HCT116 (cell line): ENCODE data around the gene OVAAL. TPM values are rescaled to one million over a fixed set of nuclear protein-coding genes. Genes with fewer than 3 reads are reported as not detected.

Experiments used
- ATAC-seq: fragments of 200-7000 bp; cut with Tn5 transposase; 2 replicates; pipeline ENCODE4 v1.9.1; 2020; ENCODE audit warnings: mild to moderate bottlenecking, moderate library complexity
- BruUV-seq: library from RNA; stranded (reverse); fragments of 400-500 nt; replicated peaks from 2 replicates; lab custom pipeline; 2021; lab: Mats Ljungman, UMichigan
- CTCF ChIA-PET: fragments of 300-600 bp; sonication (Branson Sonifier 250); formaldehyde crosslinking; loops from one replicate; lab custom pipeline; 2021; ENCODE audit warnings: antibody characterized with exemption; lab: Charles Lee
- POLR2A ChIA-PET: fragments of 300-600, 350-600 bp; sonication (Branson Sonifier 250); formaldehyde crosslinking; loops from one replicate; lab custom pipeline; 2021; ENCODE audit warnings: antibody characterized with exemption; lab: Charles Lee
- RAD21 ChIA-PET, 2 experiments: fragments of 300-600 bp; sonication (Branson Sonifier 250); formaldehyde crosslinking; loops; one replicate each; lab custom pipeline; 2023; ENCODE audit warnings: low total read pairs in 2 of 2; ENCODE audit not compliant: uncharacterized antibody in 2 of 2, unreplicated experiment in 2 of 2, low non-redundant PET in 1 of 2; lab: Charles Lee
- DNase-seq: peaks from one replicate; pipeline ENCODE4 v3.0.0-alpha.2; 2010; ENCODE audit warnings: low read depth, low spot score
- H2AFZ ChIP-seq: fragments of 200-600 bp; shearing (Covaris generic), sonication (generic); 2 replicates; pipeline ENCODE4 v1.6.1; 2017; ENCODE audit warnings: low read depth, mixed run types, mixed read lengths, antibody characterized with exemption, low read length; ENCODE audit not compliant: poor library complexity, severe bottlenecking
- H3K27ac ChIP-seq: 2 replicates; pipeline ENCODE4 v1.5.1; 2012; ENCODE audit warnings: low read depth, low read length
- H3K27me3 ChIP-seq: fragments of 200-600 bp; sonication (generic); 2 replicates; pipeline ENCODE4 v1.6.1; 2016; ENCODE audit warnings: mixed run types, low read length, mixed read lengths; ENCODE audit not compliant: insufficient read depth
- H3K36me3 ChIP-seq, 2 experiments: fragments of 200-500 bp in 1 of 2; fragments of 200-600 bp in 1 of 2; sonication (Bioruptor generic) in 1 of 2; sonication (generic) in 1 of 2; 2 replicates each; pipeline versions ENCODE4 v1.5.1 to v1.6.1; 2014 to 2016; ENCODE audit warnings: low read length in 2 of 2, inconsistent platforms in 1 of 2, mixed read lengths in 1 of 2, mixed run types in 1 of 2; ENCODE audit not compliant: insufficient read depth in 2 of 2, control insufficient read depth in 1 of 2
- H3K4me1 ChIP-seq, 2 experiments: fragments of 200-600 bp in 1 of 2; sonication (generic) in 1 of 2; 2 replicates each; pipeline versions ENCODE4 v1.5.1 to v1.6.1; 2012 to 2017; ENCODE audit warnings: low read length in 2 of 2, inconsistent platforms in 1 of 2, mild to moderate bottlenecking in 1 of 2, mixed read lengths in 1 of 2, mixed run types in 1 of 2, moderate library complexity in 1 of 2; ENCODE audit not compliant: insufficient read depth in 2 of 2, control insufficient read depth in 1 of 2
- H3K4me2 ChIP-seq: fragments of 200-600 bp; sonication (generic); 2 replicates; pipeline ENCODE4 v1.6.1; 2017; ENCODE audit warnings: mixed run types, low read length, mixed read lengths
- H3K4me3 ChIP-seq, 2 experiments: fragments of 200-600 bp in 1 of 2; sonication (generic) in 1 of 2; replicated peaks in 1 of 2; 2 replicates each; pipeline ENCODE4 v1.5.1; 2011 to 2016; ENCODE audit warnings: low read length in 2 of 2, control low read depth in 1 of 2, low read depth in 1 of 2, mild to moderate bottlenecking in 1 of 2, mixed read lengths in 1 of 2, mixed run types in 1 of 2
- H3K79me2 ChIP-seq: fragments of 200-600 bp; sonication (generic); 2 replicates; pipeline ENCODE4 v1.6.1; 2017; ENCODE audit warnings: mild to moderate bottlenecking, mixed run types, low read length, moderate library complexity, mixed read lengths; ENCODE audit not compliant: insufficient read depth
- H3K9ac ChIP-seq: fragments of 200-600 bp; sonication (generic); 2 replicates; pipeline ENCODE4 v1.6.1; 2016; ENCODE audit warnings: low read length, mixed read lengths
- H3K9me2 ChIP-seq: fragments of 200-600 bp; sonication (generic), shearing (Covaris generic); 2 replicates; pipeline ENCODE4 v1.6.1; 2017; ENCODE audit warnings: mixed run types, mild to moderate bottlenecking, moderate library complexity; ENCODE audit not compliant: insufficient read depth
- H3K9me3 ChIP-seq, 2 experiments: fragments of 200-500 bp in 1 of 2; fragments of 200-600 bp in 1 of 2; sonication (Bioruptor generic) in 1 of 2; sonication (generic) in 1 of 2; 2 replicates each; pipeline ENCODE4 v1.6.1; 2014 to 2017; ENCODE audit warnings: low read length in 2 of 2, mixed read lengths in 2 of 2, inconsistent platforms in 1 of 2, low read depth in 1 of 2, mild to moderate bottlenecking in 1 of 2, mixed run types in 1 of 2, moderate library complexity in 1 of 2; ENCODE audit not compliant: control insufficient read depth in 1 of 2, insufficient read depth in 1 of 2
- H4K20me1 ChIP-seq: fragments of 200-600 bp; sonication (generic), shearing (Covaris generic); 2 replicates; pipeline ENCODE4 v1.6.1; 2017; ENCODE audit warnings: mixed run types, mild to moderate bottlenecking, moderate library complexity; ENCODE audit not compliant: insufficient read depth
- CEBPB ChIP-seq: IDR thresholded peaks from 2 replicates; pipeline ENCODE4 v1.6.1; 2012; ENCODE audit warnings: low read depth
- EGR1 ChIP-seq: IDR thresholded peaks from 2 replicates; pipeline ENCODE4 v1.6.1; 2012; ENCODE audit warnings: low read depth
- ELF1 ChIP-seq: IDR thresholded peaks from 2 replicates; pipeline ENCODE4 v1.6.1; 2012; ENCODE audit warnings: low read depth, borderline replicate concordance
- EZH2phosphoT487 ChIP-seq: fragments of 200-600 bp; IDR thresholded peaks from 2 replicates; pipeline ENCODE4 v1.6.1; 2018; ENCODE audit warnings: antibody characterized with exemption, borderline replicate concordance
- FOSL1 ChIP-seq: IDR thresholded peaks from 2 replicates; pipeline ENCODE4 v1.6.1; 2012; ENCODE audit warnings: low read depth
- JUND ChIP-seq: IDR thresholded peaks from 2 replicates; pipeline ENCODE4 v1.6.1; 2012
- RAD21 ChIP-seq: IDR thresholded peaks from 2 replicates; pipeline ENCODE4 v1.6.1; 2012; ENCODE audit warnings: low read depth, mild to moderate bottlenecking
- SIN3A ChIP-seq: IDR thresholded peaks from 2 replicates; pipeline ENCODE4 v1.6.1; 2012; ENCODE audit warnings: low read depth
- SP1 ChIP-seq: IDR thresholded peaks from 2 replicates; pipeline ENCODE4 v1.6.1; 2012; ENCODE audit warnings: low read depth
- SRF ChIP-seq: IDR thresholded peaks from 2 replicates; pipeline ENCODE4 v1.6.1; 2012; ENCODE audit warnings: low read depth
- TCF7L2 ChIP-seq: IDR thresholded peaks from 2 replicates; pipeline ENCODE4 v1.7.0; 2011; ENCODE audit warnings: borderline replicate concordance, inconsistent platforms; ENCODE audit not compliant: insufficient read depth, insufficient read length; ENCODE audit errors: extremely low read depth
- YY1 ChIP-seq: IDR thresholded peaks from 2 replicates; pipeline ENCODE4 v1.6.1; 2011; ENCODE audit warnings: low read length, low read depth, moderate library complexity, mild to moderate bottlenecking; ENCODE audit not compliant: insufficient replicate concordance; ENCODE audit errors: extremely low read depth
- ZBTB33 ChIP-seq: IDR thresholded peaks from 2 replicates; pipeline ENCODE4 v1.6.1; 2011; ENCODE audit warnings: mild to moderate bottlenecking, low read length, moderate library complexity; ENCODE audit not compliant: insufficient replicate concordance; ENCODE audit errors: extremely low read depth
- ZFX ChIP-seq: fragments of 450-650 bp; IDR thresholded peaks from 2 replicates; pipeline ENCODE4 v1.6.1; 2017
- ZNF274 ChIP-seq: fragments of 200-500 bp; sonication (Bioruptor generic); IDR thresholded peaks from 2 replicates; pipeline ENCODE4 v1.6.1; 2014; ENCODE audit warnings: mild to moderate bottlenecking, low read depth, low read length, inconsistent platforms
- intact Hi-C: fragments of 100-400 bp; cut with micrococcal nuclease; formaldehyde crosslinking; loops from 2 replicates; pipeline ENCODE4 v1.10.0; 2022
- total RNA-seq: library from RNA; stranded (reverse); gene quantifications from one replicate; pipeline ENCODE4 v1.2.1, GENCODE V29; 2021; ENCODE audit not compliant: unreplicated experiment
- TF ChIP-seq, protein P1 (sequence below), 3 experiments: fragments of 200-600 bp in 1 of 3; sonication (generic) in 1 of 3; IDR thresholded peaks in 2 of 3; conservative IDR thresholded peaks in 1 of 3; 2 replicates each; pipeline ENCODE4 v1.5.1; 2012 to 2017; ENCODE audit warnings: low read depth in 2 of 3, low read length in 2 of 3, antibody characterized with exemption in 1 of 3, borderline replicate concordance in 1 of 3, control low read depth in 1 of 3, mild to moderate bottlenecking in 1 of 3, mixed read lengths in 1 of 3, mixed run types in 1 of 3, moderate library complexity in 1 of 3; ENCODE audit not compliant: insufficient read depth in 1 of 3
- TF ChIP-seq, protein P2 (sequence below): IDR thresholded peaks from 2 replicates; pipeline ENCODE4 v1.6.1; 2012
- TF ChIP-seq, protein P3 (sequence below): IDR thresholded peaks from 2 replicates; pipeline ENCODE4 v1.6.1; 2012

OVAAL gene
- total RNA-seq, 1 experiment from 2014 or later, result not detected

DNA sequence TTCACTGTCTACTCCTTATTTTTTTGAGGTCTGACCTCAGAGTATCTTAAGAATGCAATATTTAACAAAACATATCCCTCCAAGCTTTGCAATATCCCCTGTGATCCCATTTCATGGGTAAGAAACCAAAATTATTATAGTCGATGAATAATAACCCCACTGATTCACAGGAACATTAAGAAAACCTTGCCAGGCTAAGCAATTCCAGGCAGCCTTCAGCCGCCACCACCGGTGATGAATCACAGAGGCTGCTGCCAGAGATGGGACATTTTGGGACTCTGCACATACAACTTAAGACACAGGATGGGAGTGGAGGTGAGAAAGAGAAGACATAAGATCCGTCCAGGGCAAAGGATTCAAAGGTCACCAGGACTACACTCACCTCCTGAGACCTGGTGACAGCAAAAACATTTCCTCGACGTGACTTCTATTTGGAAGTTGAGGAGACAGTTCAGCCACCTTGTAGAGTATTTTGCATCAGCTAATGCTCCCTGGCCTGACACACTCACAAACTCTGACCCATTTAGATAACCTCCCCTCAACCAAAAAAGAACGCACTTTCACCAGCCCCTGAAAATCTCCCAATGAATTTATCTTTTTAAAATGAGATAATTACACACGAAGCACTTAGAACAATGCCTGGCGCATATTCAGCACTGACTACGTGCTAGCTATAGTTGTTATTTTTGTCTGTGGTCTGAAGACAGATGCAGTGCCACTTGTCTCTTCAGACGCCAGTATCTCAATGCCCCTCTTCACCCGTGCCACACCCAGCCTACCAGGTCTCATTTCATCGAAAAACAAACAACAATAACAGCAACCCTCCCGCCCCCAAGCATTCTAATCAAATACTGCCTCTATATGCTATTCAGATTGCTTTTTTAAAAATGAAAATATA is 17.8 kb upstream of the OVAAL start:
- ChIA-PET RAD21 (no interaction called here), CTCF (no interaction called here)
- no TSS peak for BruUV-seq

More for the DNA sequence above, 17.8 kb upstream of the OVAAL start:
- intact Hi-C loops, result no loop called here
- Histone ChIP-seq H3K79me2 (no peaks in the 10 kb centered on the region), H3K36me3 (no peaks in the 10 kb centered on the region), H3K4me1 (no peaks in the 10 kb centered on the region), H3K9ac (no peak overlapping the region), H3K27me3 (no peaks in the 10 kb centered on the region), H3K9me3 (no peaks in the 10 kb centered on the region), H2AFZ (no peak overlapping the region), H4K20me1 (no peaks in the 10 kb centered on the region), H3K27ac (no peak overlapping the region), H3K9me2 (no peaks in the 10 kb centered on the region), H3K4me2 (no peak overlapping the region), H3K4me3 (no peak overlapping the region)
- DNase-seq, result no peak
- no peak for ATAC-seq
- POLR2A ChIA-PET, result no interaction called here
- TF ChIP-seq, protein P1, sequence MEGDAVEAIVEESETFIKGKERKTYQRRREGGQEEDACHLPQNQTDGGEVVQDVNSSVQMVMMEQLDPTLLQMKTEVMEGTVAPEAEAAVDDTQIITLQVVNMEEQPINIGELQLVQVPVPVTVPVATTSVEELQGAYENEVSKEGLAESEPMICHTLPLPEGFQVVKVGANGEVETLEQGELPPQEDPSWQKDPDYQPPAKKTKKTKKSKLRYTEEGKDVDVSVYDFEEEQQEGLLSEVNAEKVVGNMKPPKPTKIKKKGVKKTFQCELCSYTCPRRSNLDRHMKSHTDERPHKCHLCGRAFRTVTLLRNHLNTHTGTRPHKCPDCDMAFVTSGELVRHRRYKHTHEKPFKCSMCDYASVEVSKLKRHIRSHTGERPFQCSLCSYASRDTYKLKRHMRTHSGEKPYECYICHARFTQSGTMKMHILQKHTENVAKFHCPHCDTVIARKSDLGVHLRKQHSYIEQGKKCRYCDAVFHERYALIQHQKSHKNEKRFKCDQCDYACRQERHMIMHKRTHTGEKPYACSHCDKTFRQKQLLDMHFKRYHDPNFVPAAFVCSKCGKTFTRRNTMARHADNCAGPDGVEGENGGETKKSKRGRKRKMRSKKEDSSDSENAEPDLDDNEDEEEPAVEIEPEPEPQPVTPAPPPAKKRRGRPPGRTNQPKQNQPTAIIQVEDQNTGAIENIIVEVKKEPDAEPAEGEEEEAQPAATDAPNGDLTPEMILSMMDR (IDR thresholded peaks at IDR 0.05 in 2 of 3, conservative IDR thresholded peaks at IDR 0.05 in 1 of 3; ENCODE audit: borderline replicate concordance in 1 of 3, insufficient read depth in 1 of 3, low read depth in 2 of 3, low read length in 2 of 3), result no peak
- TF ChIP-seq SRF, result no peak
- no peak for TF ChIP-seq EGR1
- TF ChIP-seq, protein P2, sequence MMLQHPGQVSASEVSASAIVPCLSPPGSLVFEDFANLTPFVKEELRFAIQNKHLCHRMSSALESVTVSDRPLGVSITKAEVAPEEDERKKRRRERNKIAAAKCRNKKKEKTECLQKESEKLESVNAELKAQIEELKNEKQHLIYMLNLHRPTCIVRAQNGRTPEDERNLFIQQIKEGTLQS, result no peak
- TF ChIP-seq, protein P3, sequence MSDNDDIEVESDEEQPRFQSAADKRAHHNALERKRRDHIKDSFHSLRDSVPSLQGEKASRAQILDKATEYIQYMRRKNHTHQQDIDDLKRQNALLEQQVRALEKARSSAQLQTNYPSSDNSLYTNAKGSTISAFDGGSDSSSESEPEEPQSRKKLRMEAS, result no peak
- TF ChIP-seq CEBPB, result no peak
- no peak for TF ChIP-seq RAD21
- no peak for TF ChIP-seq JUND
- TF ChIP-seq YY1, result no peak
- no peak for TF ChIP-seq EZH2phosphoT487
- TF ChIP-seq FOSL1, result no peak
- TF ChIP-seq SP1, result no peak
- TF ChIP-seq ZBTB33, result no peak
- TF ChIP-seq SIN3A, result no peak
- TF ChIP-seq ELF1, result no peak
- no peak for TF ChIP-seq ZNF274
- no peak for TF ChIP-seq ZFX
- TF ChIP-seq TCF7L2, result no peak
